Ovary (tissue), 9 donors: ENCODE data around the gene NFE2L3. TPM values are rescaled to one million over a fixed set of nuclear protein-coding genes. Genes with fewer than 3 reads are reported as not detected.
"Not testable (repeated sequence)": the region's sequence is repeated elsewhere in the genome, so short reads cannot be mapped to it uniquely, and the experiment has no call there.

ENCODE experiments used
- DNase-seq, 5 donors: peaks; one replicate each; pipeline ENCODE4 v3.0.0-alpha.2; 2019 to 2020
- H3K27ac ChIP-seq, 2 donors: fragments of 200-600 bp; one replicate each; pipeline versions ENCODE4 v1.5.1 to v1.8.0; 2019 to 2022
- H3K27me3 ChIP-seq: fragments of 200-600 bp; one replicate; pipeline ENCODE4 v1.8.0; 2022
- H3K36me3 ChIP-seq: fragments of 200-600 bp; sonication (generic); one replicate; pipeline ENCODE4 v1.5.1; 2019
- H3K4me1 ChIP-seq: one replicate; pipeline ENCODE4 v1.8.1; 2013; ENCODE audit warnings: mild to moderate bottlenecking, moderate library complexity; ENCODE audit not compliant: insufficient read depth
- H3K4me3 ChIP-seq: fragments of 200-600 bp; sonication (generic); one replicate; pipeline ENCODE4 v1.5.1; 2017
- H3K9me3 ChIP-seq, 2 donors: fragments of 200-600 bp in 1 of 2; sonication (generic) in 1 of 2; one replicate each; pipeline versions ENCODE4 v1.5.1 to v1.8.1; 2013 to 2019; ENCODE audit warnings: mild to moderate bottlenecking in 1 of 2, moderate library complexity in 1 of 2
- CTCF ChIP-seq, 3 donors: fragments of 450-650 bp in 2 of 3; fragments of 200-600 bp in 1 of 3; IDR thresholded peaks; one replicate each; pipeline versions ENCODE4 v1.5.1 to v1.8.0; 2016 to 2022; ENCODE audit warnings: antibody characterized with exemption in 3 of 3, mild to moderate bottlenecking in 1 of 3
- EP300 ChIP-seq: sonication (generic); formaldehyde crosslinking; IDR thresholded peaks from one replicate; pipeline ENCODE4 v1.6.1; 2017; ENCODE audit warnings: antibody characterized with exemption
- POLR2A ChIP-seq: fragments of 450-650 bp; IDR thresholded peaks from one replicate; pipeline ENCODE4 v1.6.1; 2017; ENCODE audit warnings: antibody characterized with exemption, mild to moderate bottlenecking, moderate library complexity
- WGBS, 3 donors: extraction: QIAGEN DNeasy Blood & Tissue Kit in 1 of 3; methylation state at CpG; one replicate each; pipeline versions ENCODE4 v1.1.5 to v1.1.7; 2013 to 2017; 5-methylcytosine and 5-hydroxymethylcytosine counted together
- intact Hi-C, 4 donors: fragments of 100-400 bp; cut with DNase I; formaldehyde crosslinking; loops; one replicate each; pipeline versions ENCODE4 v1.11.0 to v1.15.1; 2022 to 2023
- polyA plus RNA-seq, 2 donors: library from polyadenylated mRNA; stranded (reverse); fragments of 200-250 nt in 1 of 2; fragments of 350-450 nt in 1 of 2; fragmentation: Illumina TruSeq in 1 of 2; extraction: RNeasy Lipid Tissue Mini Kit (QIAGEN cat#74804) in 1 of 2; gene quantifications; one replicate each; pipeline ENCODE4 v1.2.3, GENCODE V29; 2013 to 2014
- total RNA-seq, 7 donors: library from RNA; depleted of rRNA in 2 of 7; stranded (reverse); fragments of >200 nt in 2 of 7; fragmentation: NEBNext Ultra II Directional in 3 of 7; extraction: Animal tissue kit (Norgen Biotek cat#: 25700) in 3 of 7; gene quantifications; one replicate each; pipeline versions ENCODE4 v1.1.0 to v1.2.4, GENCODE V29; 2016 to 2023
- donor health status: DM: no; HTN: no; CAD: no; lungs with moderate emphysema.
- donor health status: DM: no; HTN: no; CAD: no.
- donor health status: Bipolar disorder and iron deficiency.
- donor health status: DM: yes; HTN: yes; CAD: no.
- donor health status: DM: no; HTN: no; CAD: no.
- donor health status: DM: yes; HTN: yes; CAD: no.

The NFE2L3 gene
- total and polyA plus RNA-seq, 9 donors = 0.45 to 6.1 (median 1.1) TPM

- Histone ChIP-seq H3K27ac (no peak overlapping the region), H3K27me3 (no peaks in the 10 kb centered on the region), H3K36me3 (no peaks in the 10 kb centered on the region), H3K4me3 (no peak overlapping the region), H3K4me1 (peaks cover 2% of the 10 kb centered on the region), H3K9me3 (no peaks in the 10 kb centered on the region)
- 6 to 28% (median 7%) methylated on average over 5 of the region's 5 CpGs for WGBS, 3 donors
- intact Hi-C loops = no loop called here
- TF ChIP-seq CTCF (IDR thresholded peaks at IDR 0.05) (no peak), POLR2A (no peak), EP300 (no peak)
- DNase-seq = no peak
Measured at GRCh38 chr7:26143298-26144048, 8.5 kb upstream of the NFE2L3 start.

- Histone ChIP-seq H3K4me1 (peaks cover 2% of the 10 kb centered on the region), H3K36me3 (no peaks in the 10 kb centered on the region), H3K27me3 (no peaks in the 10 kb centered on the region), H3K4me3 (no peak overlapping the region), H3K9me3 (no peaks in the 10 kb centered on the region), H3K27ac (no peak overlapping the region)
- DNase-seq = no peak
- intact Hi-C loops = no loop called here
- TF ChIP-seq POLR2A (no peak), EP300 (no peak), CTCF (IDR thresholded peaks at IDR 0.05) (no peak)
- 87 to 88% (median 88%) methylated on average over 13 of the region's 13 CpGs for WGBS, 3 donors
Measured at GRCh38 chr7:26144184-26145080, 7.6 kb upstream of the NFE2L3 start.

GRCh38 chr7:26145238-26145637 is 6.8 kb upstream of the NFE2L3 start:
- H3K36me3 ChIP-seq = no peaks in the 10 kb centered on the region
- no peak overlapping the region for H3K4me3 ChIP-seq
- no peaks in the 10 kb centered on the region for H3K27me3 ChIP-seq
- 91 to 92% (median 92%) methylated on average over 4 of the region's 4 CpGs for WGBS, 3 donors
- intact Hi-C loops = no loop called here
- DNase-seq = no peak
- TF ChIP-seq POLR2A = no peak
- TF ChIP-seq CTCF (IDR thresholded peaks at IDR 0.05) = no peak
- no peak for TF ChIP-seq EP300
- H3K4me1 ChIP-seq = peaks cover 2% of the 10 kb centered on the region
- no peak overlapping the region for H3K27ac ChIP-seq
- no peaks in the 10 kb centered on the region for H3K9me3 ChIP-seq

- no peaks in the 10 kb centered on the region for H3K27me3 ChIP-seq
- 83 to 94% (median 93%) methylated on average over 1 of the region's 1 CpG for WGBS, 3 donors
- DNase-seq = no peak
- no peaks in the 10 kb centered on the region for H3K36me3 ChIP-seq
- no peaks in the 10 kb centered on the region for H3K4me1 ChIP-seq
- TF ChIP-seq CTCF (IDR thresholded peaks at IDR 0.05) = no peak
- TF ChIP-seq EP300 = no peak
- TF ChIP-seq POLR2A = no peak
- no peak overlapping the region for H3K4me3 ChIP-seq
- intact Hi-C loops = no loop called here
- H3K27ac ChIP-seq = no peak overlapping the region
- H3K9me3 ChIP-seq = no peaks in the 10 kb centered on the region
Measured at GRCh38 chr7:26147030-26147429, 5.0 kb upstream of the NFE2L3 start.

GRCh38 chr7:26147646-26148306 is 4.2 kb upstream of the NFE2L3 start:
- DNase-seq, H3K27me3 ChIP-seq, H3K36me3 ChIP-seq, H3K27ac ChIP-seq, H3K9me3 ChIP-seq, intact Hi-C loops, H3K4me3 ChIP-seq, H3K4me1 ChIP-seq: not testable (repeated sequence)
- WGBS, 3 donors = 93 to 94% (median 94%) methylated on average over 35 to 43 of the region's 43 CpGs

GRCh38 chr7:26148307-26148700 is 3.7 kb upstream of the NFE2L3 start:
- H3K27me3 ChIP-seq, DNase-seq, H3K4me3 ChIP-seq, H3K27ac ChIP-seq, H3K9me3 ChIP-seq, H3K36me3 ChIP-seq, intact Hi-C loops, H3K4me1 ChIP-seq: not testable (repeated sequence)
- 84 to 93% (median 93%) methylated on average over 21 to 29 of the region's 29 CpGs for WGBS, 3 donors
